Adrenal gland (tissue), 5 donors: Measurements from ENCODE around the gene ASXL2.

Experiments
- CTCF ChIP-seq, 6 experiments: fragments of 450-650 bp in 4 of 6; fragments of 200-600 bp in 2 of 6; sonication (generic) in 1 of 6; IDR thresholded peaks; 1 replicate in 5 of 6; 2 replicates in 1 of 6; pipeline versions ENCODE4 v1.5.1 to v1.8.0; 2016 to 2021; ENCODE audit warnings: antibody characterized with exemption in 6 of 6, mild to moderate bottlenecking in 2 of 6, moderate library complexity in 1 of 6
- POLR2A ChIP-seq, 2 donors: fragments of 450-650 bp; IDR thresholded peaks; one replicate each; pipeline ENCODE4 v1.6.1; 2017; ENCODE audit warnings: antibody characterized with exemption in 2 of 2, mild to moderate bottlenecking in 2 of 2, moderate library complexity in 1 of 2
- donor health status: DM: no; HTN: no; CAD: no.

GRCh38 chr2:25878361-25879132, at the start of gene ASXL2:
- peak in 1 of 6 experiments; percentile 14 for TF ChIP-seq CTCF (IDR thresholded peaks at IDR 0.05)
- TF ChIP-seq POLR2A (IDR thresholded peaks at IDR 0.05) = peak; percentile 43 to 91
